DMS153 (cell line): ENCODE measurements around the gene ELL.
"Not testable (repeated sequence)": the region's sequence is repeated elsewhere in the genome, so short reads cannot be mapped to it uniquely, and the experiment has no call there.

Experiments
- DNase-seq: peaks from one replicate; lab custom pipeline; 2025; lab: John Stamatoyannopoulos, UW

The ELL gene

GRCh38 chr19:18521692-18522123 is at the start of gene ELL:
TSS of gene ELL (minus strand) at chr19:18522070. CDS start at chr19:18522055, 15 bp downstream.
- DNase-seq: no peak

- no peak for DNase-seq
Measured at GRCh38 chr19:18568367-18568766, 46.5 kb upstream of the ELL start.

DNA sequence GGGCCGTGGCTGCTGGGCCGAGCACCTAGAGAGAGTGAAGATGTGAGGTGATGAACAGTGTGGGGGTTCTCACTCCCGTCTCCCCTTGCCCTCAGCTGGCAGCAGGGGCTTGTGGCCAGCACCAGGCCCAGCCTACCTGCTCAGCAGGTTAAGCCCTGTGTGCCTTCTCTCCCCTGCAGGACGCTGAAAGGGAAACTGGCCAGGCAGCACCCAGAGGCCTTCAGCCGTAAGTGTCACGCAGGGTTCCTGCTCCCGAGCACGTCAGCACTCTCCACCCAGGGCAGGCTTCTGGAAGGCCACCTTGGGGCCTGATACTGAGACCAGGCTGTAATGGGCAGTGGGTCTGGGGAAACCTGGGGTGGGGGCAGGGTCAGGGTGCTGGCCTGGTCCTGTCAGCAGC is 45.1 kb upstream of the ELL start:
- DNase-seq: no peak

DNA sequence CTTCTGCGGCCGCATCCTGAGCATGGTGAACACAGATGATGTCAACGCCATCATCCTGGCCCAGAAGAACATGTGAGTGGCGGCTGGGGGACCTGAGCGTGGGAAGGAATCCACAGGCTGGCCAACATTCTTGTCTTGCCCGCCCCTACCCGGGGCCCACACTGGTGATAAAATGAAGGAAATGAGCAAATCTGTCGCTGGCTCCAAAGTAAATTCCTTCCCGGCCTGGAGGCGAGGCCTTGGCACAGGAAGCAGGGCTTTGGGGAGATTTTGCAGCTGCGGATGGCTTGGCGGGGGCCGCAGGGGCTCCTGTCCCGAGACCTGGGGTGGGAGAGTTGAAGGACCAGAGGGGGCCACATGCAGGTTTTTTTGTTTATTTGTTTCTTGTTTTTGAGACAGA is 40.2 kb upstream of the ELL start:
- no peak for DNase-seq

GRCh38 chr19:18559685-18560084 is 37.8 kb upstream of the ELL start:
- no peak for DNase-seq

DNA sequence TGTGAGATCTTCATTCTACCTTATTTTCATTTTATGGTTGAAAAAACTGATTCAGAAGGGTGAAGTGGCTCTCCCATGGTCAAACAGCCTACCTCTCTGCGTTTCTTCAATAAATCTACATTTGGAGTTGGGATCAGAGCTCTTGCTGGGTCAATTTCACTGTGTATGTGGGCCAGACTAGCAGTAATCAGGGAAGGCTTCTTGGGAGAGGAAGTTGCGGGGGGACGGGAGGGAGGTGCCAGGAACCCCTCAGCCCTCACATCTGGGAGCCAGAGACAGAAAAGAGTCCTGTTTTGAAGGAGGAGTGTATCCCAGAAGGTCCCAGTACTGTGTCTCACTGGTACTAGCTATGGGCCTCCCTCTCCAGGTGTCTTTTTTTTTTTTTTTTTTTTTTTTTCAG is 36.7 kb upstream of the ELL start:
- no peak for DNase-seq

- no peak for DNase-seq
Measured at GRCh38 chr19:18558202-18558555, 36.3 kb upstream of the ELL start.

DNA sequence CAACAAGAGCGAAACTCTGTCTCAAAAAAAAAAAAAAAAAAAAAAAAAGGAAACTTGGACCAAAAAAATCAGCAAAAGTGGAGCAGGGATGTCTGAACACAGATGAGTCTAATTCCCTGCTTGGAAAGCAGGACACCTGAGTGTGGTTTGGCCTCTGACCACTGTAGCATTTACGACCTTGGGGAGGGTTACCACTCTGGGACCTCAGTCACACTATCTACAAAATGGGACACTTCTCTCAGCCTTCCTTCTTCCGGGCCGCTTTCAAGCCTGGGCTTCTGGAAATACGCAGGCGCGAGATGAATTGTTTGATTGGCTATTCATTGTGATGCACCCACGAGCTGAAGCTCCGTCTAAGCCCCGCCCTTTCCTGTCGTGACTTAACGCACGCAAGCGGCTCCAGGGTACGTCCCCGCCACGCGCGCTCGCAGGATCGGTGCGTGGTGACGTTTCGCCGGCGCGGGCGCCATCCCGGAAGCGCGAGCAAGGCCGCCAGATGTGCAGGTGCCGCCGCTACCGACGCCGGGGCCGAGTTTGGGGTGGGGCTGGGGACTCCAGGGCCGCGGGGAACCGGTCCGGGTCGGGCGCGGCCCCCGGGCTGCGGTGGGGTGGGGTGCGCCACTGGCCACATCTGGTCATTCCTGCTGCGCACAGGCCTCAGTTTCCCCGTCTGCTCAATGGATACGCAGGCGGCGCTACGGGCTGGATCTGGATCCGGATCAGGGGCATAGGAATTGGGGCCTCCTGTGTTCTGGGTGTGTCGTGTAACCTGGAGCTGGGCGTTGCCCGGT is 35.7 kb upstream of the ELL start, which contains the start of gene KXD1:
Gene KXD1 (plus strand): TSS at position 460 of the 791 bp plus-strand sequence. CDS start 4,187 bp downstream, outside the sequence.
- DNase-seq: peak; percentile 98

DNA sequence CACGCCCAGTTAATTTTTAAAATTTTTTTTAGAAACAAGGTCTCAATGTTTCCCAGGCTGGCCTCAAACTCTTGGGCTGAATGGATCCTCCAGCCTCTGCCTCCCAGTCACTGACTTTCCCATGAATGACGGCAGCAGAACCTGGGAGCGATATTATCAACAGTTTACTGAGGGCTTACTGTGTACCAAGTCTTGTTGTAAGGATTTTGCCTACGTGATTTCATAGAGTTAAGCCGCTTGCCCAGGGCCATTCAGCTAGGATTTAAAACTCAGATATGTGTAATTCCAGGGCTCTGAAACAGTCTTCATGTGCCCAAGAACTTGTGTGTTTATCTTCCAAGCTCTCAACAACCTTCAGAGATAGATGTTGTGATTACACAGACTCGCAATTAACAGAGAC is 29.8 kb upstream of the ELL start:
- no peak for DNase-seq

DNA sequence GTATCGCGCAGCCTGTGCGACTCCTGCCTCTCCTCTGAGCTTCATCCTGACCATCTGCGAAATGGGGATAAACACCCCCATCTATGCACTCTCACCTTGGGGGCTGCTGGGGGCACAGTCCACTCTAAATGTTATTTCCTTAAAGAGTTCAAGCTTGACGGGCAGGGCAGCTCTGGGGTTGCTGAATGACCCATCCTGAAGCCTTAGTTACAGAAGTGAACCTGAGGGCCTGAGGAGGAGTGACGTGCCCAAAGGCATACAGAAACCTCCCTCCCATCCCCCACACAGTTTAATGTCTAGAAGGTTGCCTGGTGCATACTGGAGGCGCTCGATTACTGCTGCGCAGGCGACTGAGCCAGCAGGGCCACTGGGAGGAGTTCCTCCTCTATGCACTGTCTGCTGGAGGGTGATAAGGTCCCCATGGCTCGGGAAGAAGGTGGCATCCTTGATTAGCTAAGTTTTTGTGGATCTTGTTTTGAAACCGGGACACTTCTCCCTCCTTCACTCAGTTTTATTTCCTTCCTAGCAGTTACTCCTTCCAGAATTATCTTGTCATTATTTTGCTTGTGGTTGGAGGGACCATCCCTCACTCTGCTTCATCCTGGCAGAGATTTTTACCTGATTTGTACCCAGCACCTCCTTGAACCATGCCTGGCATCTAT is 22.1 kb upstream of the ELL start:
- peak; percentile 15 for DNase-seq

- peak; percentile 62 for DNase-seq
Measured at GRCh38 chr19:18542941-18543813, 21.3 kb upstream of the ELL start, which contains the start of gene FKBP8. TSS of gene FKBP8 (minus strand) at chr19:18543573. CDS start at chr19:18541970, 1,603 bp downstream.

GRCh38 chr19:18541992-18542940 is 20.4 kb upstream of the ELL start:
- no peak for DNase-seq

DNA sequence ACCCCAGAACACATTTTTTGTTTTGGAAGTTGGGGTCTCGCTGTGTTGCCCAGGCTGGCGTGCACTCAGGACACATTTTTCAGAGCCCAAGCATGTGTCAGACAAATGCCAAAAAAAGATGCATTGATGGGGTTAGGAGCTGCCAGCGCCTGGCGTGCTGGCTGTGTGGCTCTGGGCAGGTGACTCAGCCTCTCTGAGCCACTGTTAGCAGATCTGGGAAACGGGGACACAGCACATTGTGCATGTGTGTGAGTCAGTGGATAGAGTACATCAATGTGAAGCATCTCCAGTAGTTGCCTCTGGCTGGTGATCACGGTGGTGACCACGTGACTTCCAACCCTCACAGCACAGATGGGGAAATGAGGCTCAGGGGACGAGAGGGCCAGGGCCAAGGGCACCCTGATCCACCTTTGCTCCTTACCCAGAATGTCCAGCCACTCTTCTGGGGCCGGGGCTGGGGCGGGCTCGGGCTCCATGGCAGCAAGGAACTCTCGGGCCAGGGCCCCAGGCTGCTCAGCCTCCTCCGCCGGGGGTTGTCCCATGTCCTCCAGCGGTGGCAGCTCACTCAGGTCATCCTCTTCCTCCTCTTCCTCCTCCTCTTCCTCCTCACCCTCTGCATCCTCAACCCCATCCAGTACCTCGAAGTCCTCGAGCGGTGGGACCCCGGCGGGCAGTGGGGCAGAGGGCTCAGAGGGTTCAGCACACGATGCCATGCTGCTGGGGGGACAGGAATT is 19.6 kb upstream of the ELL start:
- no peak for DNase-seq

DNA sequence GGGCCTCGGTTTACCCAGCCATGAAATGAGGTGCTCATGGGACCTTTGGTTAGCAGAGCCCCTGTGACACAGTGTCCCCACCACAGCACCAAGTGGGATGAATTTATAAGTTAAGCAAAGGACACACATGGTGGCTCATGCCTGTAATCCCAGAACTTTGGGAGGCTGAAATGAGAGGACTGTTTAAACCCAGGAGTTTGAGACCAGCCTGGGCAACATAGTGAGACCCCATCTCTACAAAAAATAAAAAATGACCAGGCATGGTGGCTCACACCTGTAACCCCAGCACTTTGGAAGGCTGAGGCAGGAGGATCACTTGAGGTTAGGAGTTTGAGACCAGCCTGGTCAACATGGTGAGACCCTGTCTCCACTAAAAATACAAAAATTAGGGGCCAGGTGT is 18.3 kb upstream of the ELL start:
- not testable (repeated sequence) for DNase-seq

DNA sequence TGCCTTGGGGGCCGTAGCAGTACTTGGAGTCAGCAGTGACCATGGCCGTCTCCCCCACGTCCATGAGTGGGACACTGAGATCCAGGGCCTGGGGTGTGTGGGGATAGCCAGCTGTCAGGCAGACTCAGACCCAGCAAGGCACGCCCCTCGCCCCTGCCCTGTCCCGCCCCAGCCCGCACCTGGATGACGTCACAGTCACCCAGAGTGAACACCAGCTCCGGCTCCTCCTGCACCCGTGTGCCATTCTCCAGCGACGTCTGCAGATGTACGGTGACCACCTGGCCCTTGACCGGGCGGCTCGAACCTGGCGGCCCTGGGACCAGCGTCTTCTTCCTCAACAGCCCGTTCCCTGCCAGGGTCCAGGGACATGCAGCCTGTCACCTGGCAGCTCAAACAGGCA is 17.5 kb upstream of the ELL start:
- DNase-seq: no peak

DNA sequence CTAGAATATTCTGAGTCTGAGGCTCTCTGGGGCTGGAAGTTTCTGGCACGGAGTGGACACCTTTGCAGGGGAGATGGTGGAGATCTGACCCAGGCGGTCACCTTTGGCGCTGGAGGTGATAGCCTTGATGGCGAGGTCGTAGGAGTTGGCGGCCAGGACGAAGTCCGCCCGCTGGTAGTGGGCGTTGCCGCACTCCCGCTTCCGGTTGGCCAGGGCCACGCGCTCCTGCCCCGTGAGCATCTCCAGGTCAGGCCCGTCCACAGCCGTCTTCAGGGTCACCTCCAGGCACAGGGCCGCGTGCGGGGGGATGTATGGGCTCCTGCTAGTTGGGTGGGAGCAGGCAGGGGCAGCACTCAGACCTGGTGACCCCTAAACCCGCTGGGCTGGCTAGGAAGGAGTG is 16.2 kb upstream of the ELL start:
- DNase-seq: no peak

- DNase-seq: no peak
Measured at GRCh38 chr19:18537431-18537830, 15.6 kb upstream of the ELL start.

DNA sequence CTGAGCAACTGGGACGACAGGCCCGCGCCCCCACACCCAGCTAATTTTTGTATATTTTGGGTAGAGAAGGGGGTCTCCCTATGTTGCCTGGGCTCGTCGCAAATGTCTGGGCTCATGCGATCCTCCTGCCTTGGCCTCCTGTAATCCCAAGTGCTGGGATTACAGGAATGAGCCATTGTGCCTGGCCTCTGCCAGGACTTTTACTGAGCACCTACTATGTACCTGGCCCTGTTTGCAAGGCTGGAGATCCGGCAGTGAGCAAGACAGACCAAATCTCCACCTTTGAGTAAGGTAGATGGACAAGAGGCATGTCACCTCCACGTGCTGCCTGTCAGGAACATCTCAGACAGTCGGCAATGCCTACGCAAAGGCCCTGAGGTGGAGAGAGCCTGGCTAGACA is 14.6 kb upstream of the ELL start:
- no peak for DNase-seq

DNA sequence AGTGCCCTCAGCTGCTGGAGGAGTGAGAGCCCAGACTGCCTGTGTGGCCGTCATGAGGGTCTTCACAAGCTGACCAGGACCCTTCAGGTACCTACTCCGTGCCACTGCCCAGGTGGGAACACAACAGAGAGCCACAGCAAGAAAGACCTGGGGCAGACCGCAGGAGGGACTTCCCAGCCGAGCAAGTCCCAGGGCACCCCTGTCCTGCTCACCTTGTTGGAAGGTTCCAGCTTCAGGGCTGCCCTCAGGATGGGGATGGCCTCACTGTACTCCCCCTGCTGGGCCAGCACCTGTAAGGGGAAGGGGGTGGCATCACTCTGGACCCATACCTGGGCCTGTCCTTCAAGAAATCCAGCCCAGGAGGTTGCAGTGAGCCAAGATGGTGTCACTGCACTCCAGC is 11.2 kb upstream of the ELL start:
- no peak for DNase-seq

DNA sequence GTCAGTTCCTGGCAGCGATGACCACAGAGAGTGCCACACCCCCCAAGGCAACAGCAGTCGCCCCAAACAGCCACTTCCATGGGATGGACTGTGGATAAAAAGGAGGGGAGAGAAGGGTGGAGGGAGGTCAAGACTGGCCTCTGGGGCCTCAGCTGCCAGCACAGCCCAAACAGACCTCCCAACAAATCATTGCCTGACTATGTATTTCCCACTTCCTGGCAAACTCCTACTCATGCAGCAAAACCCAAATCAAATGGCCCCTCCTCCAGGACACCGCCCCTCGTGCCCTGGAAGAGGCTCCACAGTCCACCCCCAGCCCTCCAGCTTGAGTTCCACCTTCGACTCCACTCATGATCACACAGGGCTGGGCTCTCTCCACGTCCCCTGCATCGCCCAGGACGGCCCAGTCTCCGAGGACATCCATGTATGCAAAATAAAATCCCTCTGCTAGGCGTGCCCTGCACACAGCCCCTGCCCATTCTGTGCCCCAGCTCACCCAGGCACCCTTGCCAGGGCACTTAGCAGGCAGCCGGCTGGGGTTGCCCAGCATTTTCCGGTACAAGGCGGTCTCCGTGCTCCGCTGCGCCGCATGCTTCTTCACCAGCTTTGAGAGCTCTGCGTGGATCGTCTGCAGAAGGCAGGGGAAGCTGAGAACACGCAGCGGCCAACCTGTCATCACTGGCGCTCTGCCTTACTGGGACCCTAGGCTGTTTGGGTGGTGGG is 10.5 kb upstream of the ELL start:
- DNase-seq: no peak
